GM12878 (cell line): Measurements from ENCODE around the gene MRC2.

ENCODE experiments used
- E4F1 ChIP-seq: fragments of 450-650 bp; IDR thresholded peaks from 2 replicates; pipeline ENCODE4 v1.6.1; 2018; ENCODE audit warnings: borderline replicate concordance, mild to moderate bottlenecking; ENCODE audit not compliant: partially characterized antibody
- EGR1 ChIP-seq, 2 experiments: IDR thresholded peaks; 1 replicate in 1 of 2; 2 replicates in 1 of 2; pipeline ENCODE4 v1.6.1; 2011 to 2012; ENCODE audit warnings: low read depth in 2 of 2, low read length in 2 of 2, borderline replicate concordance in 1 of 2, mild to moderate bottlenecking in 1 of 2, moderate library complexity in 1 of 2
- POLR2A ChIP-seq: IDR thresholded peaks from 2 replicates; pipeline ENCODE4 v1.6.1; 2011; ENCODE audit warnings: low read depth, mild to moderate bottlenecking, low read length
- TF ChIP-seq, protein P1 (sequence below), 3 experiments: IDR thresholded peaks in 2 of 3; conservative IDR thresholded peaks in 1 of 3; 2 replicates each; pipeline ENCODE4 v1.5.1; 2011; ENCODE audit warnings: low read depth in 3 of 3, low read length in 3 of 3, mild to moderate bottlenecking in 3 of 3, control low read depth in 2 of 3, moderate library complexity in 2 of 3, inconsistent platforms in 1 of 3, mixed read lengths in 1 of 3; ENCODE audit not compliant: control insufficient read depth in 2 of 3, insufficient read depth in 1 of 3; ENCODE audit errors: extremely low read depth in 1 of 3

DNA sequence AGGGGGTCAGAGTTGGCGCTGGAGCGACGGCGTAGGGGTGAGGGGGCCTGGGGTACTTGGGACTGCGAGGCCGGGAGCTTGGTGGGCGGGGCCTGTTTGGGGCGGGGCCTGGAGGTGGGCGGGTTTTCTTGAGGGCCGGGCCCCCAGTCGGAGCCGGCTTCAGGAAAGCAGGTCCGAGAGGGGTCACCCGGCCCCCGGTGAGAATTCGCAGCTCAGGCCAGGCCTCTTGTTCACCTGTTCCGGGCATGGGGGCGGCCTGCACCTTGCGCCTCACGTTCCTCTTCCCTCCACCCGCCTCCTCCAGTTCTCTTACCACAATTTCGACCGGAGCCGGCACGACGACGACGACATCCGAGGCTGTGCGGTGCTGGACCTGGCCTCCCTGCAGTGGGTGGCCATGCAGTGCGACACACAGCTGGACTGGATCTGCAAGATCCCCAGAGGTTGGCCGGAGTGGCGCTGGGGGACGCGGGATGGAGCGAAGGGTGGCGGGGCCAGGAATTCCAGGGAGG is 52.5 kb downstream of the MRC2 start:
- TF ChIP-seq E4F1 (no peak), POLR2A (no peak), EGR1 (IDR thresholded peaks at IDR 0.05; ENCODE audit: borderline replicate concordance in 1 of 2, low read depth in 2 of 2, low read length in 2 of 2) (no peak)
- TF ChIP-seq, protein P1, sequence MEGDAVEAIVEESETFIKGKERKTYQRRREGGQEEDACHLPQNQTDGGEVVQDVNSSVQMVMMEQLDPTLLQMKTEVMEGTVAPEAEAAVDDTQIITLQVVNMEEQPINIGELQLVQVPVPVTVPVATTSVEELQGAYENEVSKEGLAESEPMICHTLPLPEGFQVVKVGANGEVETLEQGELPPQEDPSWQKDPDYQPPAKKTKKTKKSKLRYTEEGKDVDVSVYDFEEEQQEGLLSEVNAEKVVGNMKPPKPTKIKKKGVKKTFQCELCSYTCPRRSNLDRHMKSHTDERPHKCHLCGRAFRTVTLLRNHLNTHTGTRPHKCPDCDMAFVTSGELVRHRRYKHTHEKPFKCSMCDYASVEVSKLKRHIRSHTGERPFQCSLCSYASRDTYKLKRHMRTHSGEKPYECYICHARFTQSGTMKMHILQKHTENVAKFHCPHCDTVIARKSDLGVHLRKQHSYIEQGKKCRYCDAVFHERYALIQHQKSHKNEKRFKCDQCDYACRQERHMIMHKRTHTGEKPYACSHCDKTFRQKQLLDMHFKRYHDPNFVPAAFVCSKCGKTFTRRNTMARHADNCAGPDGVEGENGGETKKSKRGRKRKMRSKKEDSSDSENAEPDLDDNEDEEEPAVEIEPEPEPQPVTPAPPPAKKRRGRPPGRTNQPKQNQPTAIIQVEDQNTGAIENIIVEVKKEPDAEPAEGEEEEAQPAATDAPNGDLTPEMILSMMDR (IDR thresholded peaks at IDR 0.05 in 2 of 3, conservative IDR thresholded peaks at IDR 0.05 in 1 of 3; ENCODE audit: control insufficient read depth in 2 of 3, extremely low read depth in 1 of 3, insufficient read depth in 1 of 3, low read depth in 3 of 3, low read length in 3 of 3): no peak
